Measurements from ENCODE around the gene COQ6.
A peak's percentile ranks its signal among the peaks of the same experiment; 100 is the strongest.

COQ6 gene

GRCh38 chr14:73936548-73936947 is 13.6 kb upstream of the COQ6 start:
- H3K27me3 ChIP-seq (ENCODE audit: control insufficient read depth in 1 of 2, insufficient read depth in 1 of 2, low read length in 2 of 2) = no peaks in the 10 kb centered on the region
- no peak overlapping the region for H2BK120ac ChIP-seq (ENCODE audit: low read depth, low read length)
- no peak overlapping the region for H4K91ac ChIP-seq (ENCODE audit: low read length)

GRCh38 chr14:73937012-73937411 is 13.1 kb upstream of the COQ6 start:
- no peak overlapping the region for H3K4me3 ChIP-seq (ENCODE audit: insufficient read depth in 1 of 2, low read depth in 1 of 2, low read length in 2 of 2)
- no peak overlapping the region for H3K9ac ChIP-seq (ENCODE audit: low read length)
- no peaks in the 10 kb centered on the region for H3K9me3 ChIP-seq (ENCODE audit: control insufficient read depth, low read length)
- H3K4me2 ChIP-seq (ENCODE audit: low read length, poor library complexity, severe bottlenecking) = no peak overlapping the region
- H3K18ac ChIP-seq (ENCODE audit: low read depth in 1 of 2, low read length in 2 of 2) = no peak overlapping the region
- no peak overlapping the region for H3K14ac ChIP-seq (ENCODE audit: low read length in 2 of 2)
- no peak overlapping the region for H2BK5ac ChIP-seq (ENCODE audit: low read depth, low read length, poor library complexity, severe bottlenecking)
- WGBS = 100% methylated on average over 1 of the region's 2 CpGs
- H2AK5ac ChIP-seq (ENCODE audit: low read length, severe bottlenecking) = no peak overlapping the region
- H3K27ac ChIP-seq (ENCODE audit: low read length, poor library complexity, severe bottlenecking) = no peak overlapping the region
- no peak overlapping the region for H2AFZ ChIP-seq (ENCODE audit: low read depth, low read length)
- no peak overlapping the region for H2BK15ac ChIP-seq (ENCODE audit: low read depth, poor library complexity, severe bottlenecking)
- H3K27me3 ChIP-seq (ENCODE audit: control insufficient read depth in 1 of 2, insufficient read depth in 1 of 2, low read length in 2 of 2) = no peaks in the 10 kb centered on the region
- H3K4ac ChIP-seq (ENCODE audit: low read depth in 1 of 2, low read length in 2 of 2) = no peak overlapping the region
- H3K4me1 ChIP-seq (ENCODE audit: control insufficient read depth, insufficient read depth, low read depth, low read length) = no peaks in the 10 kb centered on the region
- H2BK12ac ChIP-seq (ENCODE audit: low read length in 2 of 2) = no peak overlapping the region
- H2BK120ac ChIP-seq (ENCODE audit: low read depth, low read length) = no peak overlapping the region
- DNase-seq = no peak
- peaks cover 28 to 89% of the 10 kb centered on the region in 2 experiments for H3K36me3 ChIP-seq (ENCODE audit: control insufficient read depth in 1 of 2, insufficient read depth in 2 of 2, low read depth in 1 of 2, low read length in 2 of 2)
- H3K23ac ChIP-seq (ENCODE audit: low read length in 2 of 2) = no peak overlapping the region
- no peak overlapping the region for H4K91ac ChIP-seq (ENCODE audit: low read length)
- peaks cover 10% of the 10 kb centered on the region for H3K79me1 ChIP-seq (replicated peaks; ENCODE audit: low read length, poor library complexity, severe bottlenecking)
- no peak overlapping the region for H4K8ac ChIP-seq (ENCODE audit: low read length)

More at GRCh38 chr14:73936548-73936947, 13.6 kb upstream of the COQ6 start:
- Histone ChIP-seq H4K8ac (ENCODE audit: low read length) (no peak overlapping the region), H3K4me2 (ENCODE audit: low read length, poor library complexity, severe bottlenecking) (no peak overlapping the region), H2AFZ (ENCODE audit: low read depth, low read length) (no peak overlapping the region), H3K27ac (ENCODE audit: low read length, poor library complexity, severe bottlenecking) (no peak overlapping the region), H2BK5ac (ENCODE audit: low read depth, low read length, poor library complexity, severe bottlenecking) (no peak overlapping the region), H3K36me3 (ENCODE audit: control insufficient read depth in 1 of 2, insufficient read depth in 2 of 2, low read depth in 1 of 2, low read length in 2 of 2) (peaks cover 27 to 91% of the 10 kb centered on the region in 2 experiments), H3K79me1 (replicated peaks; ENCODE audit: low read length, poor library complexity, severe bottlenecking) (peaks cover 10% of the 10 kb centered on the region), H2BK15ac (ENCODE audit: low read depth, poor library complexity, severe bottlenecking) (no peak overlapping the region), H3K9me3 (ENCODE audit: control insufficient read depth, low read length) (no peaks in the 10 kb centered on the region), H3K4me1 (ENCODE audit: control insufficient read depth, insufficient read depth, low read depth, low read length) (no peaks in the 10 kb centered on the region), H3K14ac (ENCODE audit: low read length in 2 of 2) (no peak overlapping the region), H3K23ac (ENCODE audit: low read length in 2 of 2) (no peak overlapping the region), H3K4ac (ENCODE audit: low read depth in 1 of 2, low read length in 2 of 2) (no peak overlapping the region), H3K4me3 (ENCODE audit: insufficient read depth in 1 of 2, low read depth in 1 of 2, low read length in 2 of 2) (no peak overlapping the region), H3K18ac (ENCODE audit: low read depth in 1 of 2, low read length in 2 of 2) (no peak overlapping the region), H2AK5ac (ENCODE audit: low read length, severe bottlenecking) (no peak overlapping the region), H3K9ac (ENCODE audit: low read length) (peak overlapping the region; percentile 15), H2BK12ac (ENCODE audit: low read length in 2 of 2) (no peak overlapping the region)
- 91% methylated on average over 1 of the region's 1 CpG for WGBS
- DNase-seq = no peak

- Histone ChIP-seq H3K9me3 (ENCODE audit: control insufficient read depth, low read length) (no peaks in the 10 kb centered on the region), H2BK12ac (ENCODE audit: low read length in 2 of 2) (peak overlapping the region; percentile 51 to 75), H3K4me1 (ENCODE audit: control insufficient read depth, insufficient read depth, low read depth, low read length) (peaks cover 4% of the 10 kb centered on the region), H2BK120ac (ENCODE audit: low read depth, low read length) (peak overlapping the region; percentile 59), H3K79me1 (replicated peaks; ENCODE audit: low read length, poor library complexity, severe bottlenecking) (no peaks in the 10 kb centered on the region), H3K23ac (ENCODE audit: low read length in 2 of 2) (no peak overlapping the region), H3K14ac (ENCODE audit: low read length in 2 of 2) (no peak overlapping the region), H3K36me3 (ENCODE audit: control insufficient read depth in 1 of 2, insufficient read depth in 2 of 2, low read depth in 1 of 2, low read length in 2 of 2) (peaks cover 43 to 73% of the 10 kb centered on the region in 2 experiments), H4K91ac (ENCODE audit: low read length) (no peak overlapping the region), H3K27me3 (ENCODE audit: control insufficient read depth in 1 of 2, insufficient read depth in 1 of 2, low read length in 2 of 2) (no peaks in the 10 kb centered on the region), H3K18ac (ENCODE audit: low read depth in 1 of 2, low read length in 2 of 2) (peak overlapping the region; percentile 4 to 28), H4K8ac (ENCODE audit: low read length) (peak overlapping the region; percentile 12), H3K4me3 (ENCODE audit: insufficient read depth in 1 of 2, low read depth in 1 of 2, low read length in 2 of 2) (no peak overlapping the region), H2AK5ac (ENCODE audit: low read length, severe bottlenecking) (no peak overlapping the region), H3K27ac (ENCODE audit: low read length, poor library complexity, severe bottlenecking) (no peak overlapping the region), H2BK15ac (ENCODE audit: low read depth, poor library complexity, severe bottlenecking) (peak overlapping the region; percentile 12), H2AFZ (ENCODE audit: low read depth, low read length) (no peak overlapping the region), H3K4me2 (ENCODE audit: low read length, poor library complexity, severe bottlenecking) (no peak overlapping the region), H3K4ac (ENCODE audit: low read depth in 1 of 2, low read length in 2 of 2) (no peak overlapping the region), H3K9ac (ENCODE audit: low read length) (peak overlapping the region; percentile 38), H2BK5ac (ENCODE audit: low read depth, low read length, poor library complexity, severe bottlenecking) (no peak overlapping the region)
- no peak for DNase-seq
- WGBS = 84% methylated on average over 7 of the region's 7 CpGs
Observed at GRCh38 chr14:73942180-73942579, 7.9 kb upstream of the COQ6 start.

DNA sequence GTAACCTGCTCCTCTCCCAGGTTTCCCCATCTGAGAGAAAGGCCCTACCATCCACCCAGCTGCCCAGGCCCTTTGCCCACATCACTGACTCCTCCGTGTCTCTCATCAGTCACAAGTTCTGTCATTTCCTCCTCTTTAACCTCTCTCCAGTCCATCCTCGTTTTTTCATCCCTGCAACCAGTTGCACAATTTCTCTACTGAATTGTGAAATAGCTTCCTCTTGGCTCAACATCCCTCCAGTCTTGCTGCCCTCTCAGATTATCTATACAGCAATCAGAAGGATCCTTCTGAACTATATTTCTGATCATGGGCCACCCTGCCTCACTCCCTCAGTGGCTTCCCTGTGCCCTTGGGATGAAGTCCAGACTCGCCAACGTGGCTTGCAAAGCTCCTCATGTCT is 7.0 kb upstream of the COQ6 start:
- no peak overlapping the region for H2BK5ac ChIP-seq (ENCODE audit: low read depth, low read length, poor library complexity, severe bottlenecking)
- H3K9ac ChIP-seq (ENCODE audit: low read length) = peak overlapping the region; percentile 48
- peak overlapping the region in 1 of 2 experiments; percentile 72 for H3K18ac ChIP-seq (ENCODE audit: low read depth in 1 of 2, low read length in 2 of 2)
- no peak overlapping the region for H3K4me2 ChIP-seq (ENCODE audit: low read length, poor library complexity, severe bottlenecking)
- H3K4ac ChIP-seq (ENCODE audit: low read depth in 1 of 2, low read length in 2 of 2) = no peak overlapping the region
- peak; percentile 83 for DNase-seq
- 41% methylated on average over 4 of the region's 4 CpGs for WGBS
- H2AK5ac ChIP-seq (ENCODE audit: low read length, severe bottlenecking) = no peak overlapping the region
- H3K9me3 ChIP-seq (ENCODE audit: control insufficient read depth, low read length) = no peaks in the 10 kb centered on the region
- H3K14ac ChIP-seq (ENCODE audit: low read length in 2 of 2) = peak overlapping the region in 1 of 2 experiments; percentile 71
- no peak overlapping the region for H3K4me3 ChIP-seq (ENCODE audit: insufficient read depth in 1 of 2, low read depth in 1 of 2, low read length in 2 of 2)
- H3K27me3 ChIP-seq (ENCODE audit: control insufficient read depth in 1 of 2, insufficient read depth in 1 of 2, low read length in 2 of 2) = no peaks in the 10 kb centered on the region
- no peak overlapping the region for H2AFZ ChIP-seq (ENCODE audit: low read depth, low read length)
- no peak overlapping the region for H2BK15ac ChIP-seq (ENCODE audit: low read depth, poor library complexity, severe bottlenecking)
- H3K27ac ChIP-seq (ENCODE audit: low read length, poor library complexity, severe bottlenecking) = no peak overlapping the region
- peak overlapping the region; percentile 18 for H4K91ac ChIP-seq (ENCODE audit: low read length)
- H2BK120ac ChIP-seq (ENCODE audit: low read depth, low read length) = no peak overlapping the region
- peaks cover 4% of the 10 kb centered on the region for H3K4me1 ChIP-seq (ENCODE audit: control insufficient read depth, insufficient read depth, low read depth, low read length)
- H3K23ac ChIP-seq (ENCODE audit: low read length in 2 of 2) = no peak overlapping the region
- H3K79me1 ChIP-seq (replicated peaks; ENCODE audit: low read length, poor library complexity, severe bottlenecking) = peaks cover 1% of the 10 kb centered on the region
- H4K8ac ChIP-seq (ENCODE audit: low read length) = peak overlapping the region; percentile 75
- H3K36me3 ChIP-seq (ENCODE audit: control insufficient read depth in 1 of 2, insufficient read depth in 2 of 2, low read depth in 1 of 2, low read length in 2 of 2) = peaks cover 43 to 64% of the 10 kb centered on the region in 2 experiments
- H2BK12ac ChIP-seq (ENCODE audit: low read length in 2 of 2) = peak overlapping the region in 1 of 2 experiments; percentile 65
